CD4-positive, alpha-beta T cell treated with Interleukin-1 beta for 1 hour (primary cell): ENCODE measurements around the gene CALN1.
"Not testable (repeated sequence)": the region's sequence is repeated elsewhere in the genome, so short reads cannot be mapped to it uniquely, and the experiment has no call there.

Experiments
- DNase-seq, 2 donors: peaks; one replicate each; pipeline ENCODE4 v3.0.0-alpha.2; 2020 to 2022

Gene CALN1

GRCh38 chr7:71937840-71938371 lies 474.2 kb downstream of the CALN1 start:
- DNase-seq: no peak

DNA sequence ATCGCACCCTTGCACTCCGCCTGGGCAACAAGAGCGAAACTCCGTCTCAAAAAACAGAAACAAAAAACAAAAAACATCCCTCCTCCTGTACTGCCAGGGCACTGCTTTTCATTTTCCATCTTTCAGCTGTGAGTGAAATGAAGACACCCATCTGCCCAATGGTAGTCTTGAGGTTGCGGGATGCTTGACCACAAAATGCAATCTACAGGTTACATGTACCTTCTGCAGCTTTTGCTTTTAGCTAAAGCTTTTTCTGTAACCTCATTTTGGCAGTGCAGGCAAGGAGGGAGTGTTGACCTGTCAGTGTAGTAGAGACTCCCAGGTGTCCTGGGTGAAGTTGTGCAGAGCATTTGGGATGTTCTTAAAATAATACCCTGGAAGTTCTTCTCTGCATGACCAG lies 476.5 kb downstream of the CALN1 start:
- no peak for DNase-seq

- no peak for DNase-seq
These were observed 478.7 kb downstream of the CALN1 start for GRCh38 chr7:71933426-71933825.

DNA sequence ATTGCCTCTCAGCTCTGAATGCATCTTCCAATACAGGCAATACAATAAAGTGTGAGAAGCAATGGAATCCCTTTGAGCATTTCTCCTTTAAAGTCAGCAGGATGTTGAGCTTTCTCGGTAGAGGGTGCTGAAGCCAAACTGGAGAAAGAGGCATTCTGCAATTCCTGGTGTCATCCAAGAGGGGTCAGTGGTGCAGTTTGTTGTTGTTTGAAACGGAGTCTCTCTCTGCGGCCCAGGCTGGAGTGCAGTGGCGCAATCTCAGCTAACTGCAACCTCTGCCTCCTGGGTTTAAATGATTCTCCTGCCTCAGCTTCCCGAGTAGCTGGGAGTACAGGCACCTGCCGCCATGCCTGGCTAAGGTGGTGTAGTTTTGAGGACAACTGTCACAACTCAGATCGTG lies 486.5 kb downstream of the CALN1 start:
- DNase-seq: no peak

DNA sequence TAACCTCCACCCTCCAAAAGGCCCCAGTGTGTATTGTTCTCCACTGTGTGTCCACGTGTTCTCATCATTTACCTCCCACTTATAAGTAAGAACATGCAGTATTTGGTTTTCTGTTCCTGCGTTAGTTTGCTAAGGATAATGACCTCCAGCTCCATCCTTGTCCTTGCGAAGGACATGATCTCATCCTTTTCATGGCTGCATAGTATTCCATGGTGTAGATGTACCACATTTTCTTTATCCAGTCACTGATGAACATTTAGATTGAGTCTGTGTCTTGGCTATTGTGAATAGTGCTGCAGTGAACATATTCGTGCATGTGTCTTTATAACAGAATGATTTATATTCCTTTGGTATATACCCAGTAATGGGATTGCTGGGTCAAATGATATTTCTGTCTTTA lies 497.9 kb downstream of the CALN1 start:
- not testable (repeated sequence) for DNase-seq

GRCh38 chr7:71912476-71912875 lies 499.7 kb downstream of the CALN1 start:
- no peak for DNase-seq

GRCh38 chr7:71911051-71911450 lies 501.1 kb downstream of the CALN1 start:
- DNase-seq: no peak

DNA sequence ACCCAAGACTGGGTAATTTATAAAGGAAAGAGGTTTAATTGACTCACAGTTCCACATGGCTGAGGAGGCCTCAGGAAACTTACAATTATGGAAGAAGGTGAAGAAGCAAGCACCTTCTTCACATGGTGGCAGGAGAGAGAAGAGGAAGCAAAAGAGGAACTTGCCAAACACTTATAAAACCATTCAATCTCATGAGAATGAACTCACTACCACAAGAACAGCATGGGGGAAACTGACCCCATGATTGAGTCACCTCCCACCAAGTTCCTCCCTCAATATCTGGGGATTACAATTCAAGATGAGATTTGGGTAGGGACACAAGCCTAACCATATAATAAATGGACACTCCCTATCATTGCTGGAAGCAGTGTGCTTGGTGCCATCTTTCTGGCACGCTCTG lies 506.3 kb downstream of the CALN1 start:
- no peak for DNase-seq

GRCh38 chr7:71904484-71904883 lies 507.7 kb downstream of the CALN1 start:
- DNase-seq: no peak

GRCh38 chr7:71900556-71900955 lies 511.6 kb downstream of the CALN1 start:
- no peak for DNase-seq

DNA sequence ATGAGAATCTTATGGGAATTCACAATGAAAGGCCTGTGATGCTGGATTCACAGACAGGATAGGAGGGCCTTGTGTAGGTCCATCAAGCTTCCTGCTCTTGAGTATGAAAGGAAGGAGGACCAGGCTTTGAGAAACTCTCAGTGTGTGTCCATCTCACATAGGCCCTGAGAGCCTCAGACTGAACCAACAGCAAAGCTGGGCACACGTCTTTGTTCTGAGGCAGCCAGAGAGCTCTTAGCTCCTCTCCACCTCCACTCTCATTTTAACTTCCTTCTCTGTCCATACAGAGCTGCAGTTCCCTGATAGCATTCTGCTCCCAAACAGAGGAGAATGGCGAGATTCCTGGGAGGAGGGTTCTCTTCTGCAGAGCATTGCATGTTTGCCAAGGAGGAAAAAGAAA lies 515.6 kb downstream of the CALN1 start:
- DNase-seq: no peak

GRCh38 chr7:71886046-71886445 lies 526.1 kb downstream of the CALN1 start:
- DNase-seq: no peak

- no peak for DNase-seq
These were observed 526.7 kb downstream of the CALN1 start for GRCh38 chr7:71885487-71885886.

DNA sequence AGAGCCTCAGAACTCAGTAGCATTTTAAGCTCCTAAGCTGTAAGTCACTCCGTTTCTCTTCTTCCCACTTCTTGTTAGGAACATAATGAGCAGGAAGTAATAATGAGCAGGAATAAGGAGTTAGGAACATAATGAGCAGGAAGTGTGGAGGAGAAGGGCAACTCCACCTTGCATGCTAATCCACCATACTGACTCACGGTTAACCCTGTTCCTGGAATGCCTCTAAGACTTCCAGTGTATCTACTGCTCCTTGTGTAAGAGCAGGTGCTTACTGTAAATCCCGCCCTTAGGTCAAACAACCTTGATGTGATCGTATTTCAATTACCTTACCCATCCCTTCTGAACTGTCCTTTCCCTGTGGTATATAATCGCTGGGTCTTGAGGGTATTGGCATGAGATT lies 528.7 kb downstream of the CALN1 start:
- DNase-seq: no peak

- no peak for DNase-seq
These were observed 540.7 kb downstream of the CALN1 start for GRCh38 chr7:71871446-71871845.

DNA sequence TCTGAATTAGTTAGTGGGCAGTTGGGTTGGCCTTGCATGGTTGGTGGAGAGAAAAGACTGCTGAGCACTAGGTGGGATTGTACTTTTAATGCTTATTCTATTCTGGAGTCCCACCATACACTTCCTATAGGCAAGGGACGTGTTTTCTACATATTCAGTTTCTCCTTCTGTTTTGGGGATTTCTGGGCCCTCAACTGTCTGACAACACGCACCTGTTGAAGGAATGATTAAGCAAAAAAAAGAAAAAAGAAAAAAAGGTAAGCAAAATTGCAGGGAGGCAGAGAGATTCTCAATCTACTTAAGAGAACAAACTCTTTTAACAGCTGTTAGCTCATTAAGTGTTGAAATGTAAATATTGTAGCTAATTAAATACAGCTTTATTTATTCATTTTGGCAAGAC lies 541.3 kb downstream of the CALN1 start:
- no peak for DNase-seq

DNA sequence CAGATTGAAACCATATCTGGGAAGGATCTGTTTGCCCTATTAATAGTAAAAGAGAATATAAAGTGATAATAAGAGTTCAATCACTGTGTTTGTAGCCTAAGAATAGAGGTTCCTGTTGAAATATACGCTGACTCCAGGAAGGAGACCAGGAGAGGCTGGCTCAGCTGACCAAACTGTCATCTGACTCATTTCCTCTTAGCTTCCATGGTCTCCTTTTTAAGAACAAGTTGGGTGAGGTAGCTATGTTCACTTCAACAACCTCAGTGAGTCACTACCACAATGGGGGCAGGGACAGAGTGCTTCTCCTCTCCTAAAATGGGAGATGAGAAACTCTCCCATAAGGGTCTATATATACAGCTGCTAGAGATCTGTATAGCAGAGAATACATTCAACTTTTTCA lies 543.3 kb downstream of the CALN1 start:
- DNase-seq: no peak

- no peak for DNase-seq
These were observed 544.5 kb downstream of the CALN1 start for GRCh38 chr7:71867626-71868025.

GRCh38 chr7:71865172-71865571 lies 547.0 kb downstream of the CALN1 start:
- DNase-seq: no peak

DNA sequence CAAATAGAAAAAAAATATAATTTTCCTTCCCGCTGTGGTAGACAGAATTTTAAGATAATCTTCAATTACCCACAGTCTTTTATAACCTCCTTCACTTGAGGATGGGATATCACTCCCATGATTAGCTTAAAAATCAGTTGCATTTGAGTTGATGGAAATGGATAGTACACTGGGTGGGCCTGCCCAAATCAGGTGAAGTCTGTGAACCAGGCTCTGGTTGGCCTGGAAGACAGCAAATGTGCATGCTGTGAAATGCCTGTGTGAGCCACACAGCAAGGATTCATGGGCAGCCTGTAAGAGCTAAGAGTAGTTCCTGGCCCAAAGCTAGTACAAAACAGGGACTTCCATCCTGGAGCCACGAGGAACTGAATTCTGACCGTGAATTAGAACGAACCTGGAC lies 548.0 kb downstream of the CALN1 start:
- DNase-seq: no peak

DNA sequence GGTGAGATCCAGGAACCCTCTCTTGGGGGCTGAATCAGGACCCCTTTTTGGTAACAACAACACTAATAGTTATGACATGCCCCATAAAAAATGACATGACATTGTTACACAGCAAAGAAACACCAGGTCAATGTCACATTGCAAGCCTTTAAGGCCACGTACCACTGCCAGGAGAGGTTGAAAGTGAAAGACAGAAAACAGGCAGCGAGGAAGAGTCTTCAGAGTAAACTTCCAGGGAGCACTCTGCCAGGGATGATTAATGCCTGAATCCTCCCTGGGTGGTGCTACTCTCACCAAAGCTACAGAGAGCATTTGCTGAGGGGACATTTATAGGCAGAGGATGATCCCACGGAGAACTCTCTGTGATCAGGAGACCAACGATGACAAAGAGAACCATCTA lies 551.6 kb downstream of the CALN1 start:
- no peak for DNase-seq

- no peak for DNase-seq
These were observed 554.8 kb downstream of the CALN1 start for GRCh38 chr7:71857338-71857737.

- DNase-seq: no peak
These were observed 557.4 kb downstream of the CALN1 start for GRCh38 chr7:71854546-71855397.

DNA sequence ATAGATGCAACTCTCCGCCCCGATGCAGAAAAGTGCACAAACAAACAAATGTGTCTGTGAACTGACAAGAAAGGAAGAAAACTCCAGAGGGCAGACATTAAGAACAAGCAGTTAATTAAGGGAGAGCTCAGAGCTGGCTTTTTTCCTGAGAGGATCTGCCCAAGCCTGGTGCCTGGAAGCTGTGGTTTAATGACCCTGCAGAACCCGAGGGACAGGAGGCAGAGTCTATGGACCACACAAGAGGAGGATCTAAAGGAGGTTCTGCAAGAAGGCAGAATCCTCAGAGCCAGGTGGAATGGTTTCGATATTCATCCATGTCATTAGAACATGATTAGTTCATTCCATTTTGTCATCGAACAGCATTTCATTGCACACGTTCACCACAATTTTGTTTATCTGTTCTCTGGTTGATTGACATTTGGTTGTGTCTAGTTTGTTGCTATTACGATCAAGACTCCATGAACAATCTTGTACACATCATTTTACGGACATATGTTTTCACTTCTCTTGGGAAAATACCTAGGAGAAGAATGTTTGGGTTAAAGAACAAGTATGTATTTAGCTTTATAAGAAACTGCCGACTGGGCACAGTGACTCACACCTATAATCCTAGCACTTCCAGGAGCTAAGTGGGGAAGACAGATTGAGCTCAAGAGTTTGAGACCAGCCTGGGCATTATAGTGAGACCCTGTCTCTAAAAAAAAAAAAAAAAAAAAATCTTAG lies 560.2 kb downstream of the CALN1 start:
- no peak for DNase-seq
